ENCODE results near the gene TRAK1. TPM values are rescaled to one million over a fixed set of nuclear protein-coding genes. Genes with fewer than 3 reads are reported as not detected.
"Not testable (repeated sequence)": the region's sequence is repeated elsewhere in the genome, so short reads cannot be mapped to it uniquely, and the experiment has no call there.

The TRAK1 gene
- total RNA-seq = 10 to 100 TPM; 23.7 to 25.9 TPM

- Mint-ChIP-seq H3K27ac (no peak within 1 kb of the TSS), H3K4me3 (no peak within 1 kb of the TSS), H3K4me1 (peaks cover 37% of the 10 kb centered on the region), H3K36me3 (ENCODE audit: low read depth) (peaks cover 45% of the 10 kb centered on the region), H3K9me3 (peaks cover 7% of the 10 kb centered on the region), H3K27me3 (no peaks in the 10 kb centered on the region)
- DNase-seq = no peak
- CTCF ChIA-PET = interaction anchor here (1.0 kb wide), 1 partner anchor 100 kb away, joined by 3 read pairs; no protein-coding TSS in a partner anchor
- POLR2A ChIA-PET = interaction anchor here (0.8 kb wide), 1 partner anchor 11 kb away, joined by 3 read pairs; no protein-coding TSS in a partner anchor
Observed at GRCh38 chr3:42090973-42091731, at the start of gene TRAK1. TSS of gene TRAK1 (plus strand) at chr3:42091357. CDS start at chr3:42091470, 113 bp downstream.

GRCh38 chr3:42042747-42043098 is 48.4 kb upstream of the TRAK1 start:
- Mint-ChIP-seq H3K36me3 (ENCODE audit: low read depth) (no peaks in the 10 kb centered on the region), H3K4me3 (no peak overlapping the region), H3K27ac (no peak overlapping the region), H3K27me3 (no peaks in the 10 kb centered on the region), H3K9me3 (no peaks in the 10 kb centered on the region), H3K4me1 (peaks cover 15% of the 10 kb centered on the region)
- no peak for DNase-seq
- ChIA-PET POLR2A (no interaction called here), CTCF (no interaction called here)

GRCh38 chr3:42043099-42043813 is 47.9 kb upstream of the TRAK1 start:
- ChIA-PET CTCF (no interaction called here), POLR2A (no interaction called here)
- H3K4me3 Mint-ChIP-seq = no peak overlapping the region
- H3K36me3 Mint-ChIP-seq (ENCODE audit: low read depth) = no peaks in the 10 kb centered on the region
- DNase-seq = no peak
- H3K9me3 Mint-ChIP-seq = no peaks in the 10 kb centered on the region
- no peaks in the 10 kb centered on the region for H3K27me3 Mint-ChIP-seq
- peaks cover 20% of the 10 kb centered on the region for H3K4me1 Mint-ChIP-seq
- no peak overlapping the region for H3K27ac Mint-ChIP-seq

GRCh38 chr3:42045708-42046243 is 45.4 kb upstream of the TRAK1 start:
- H3K4me1 Mint-ChIP-seq = peaks cover 33% of the 10 kb centered on the region
- no peaks in the 10 kb centered on the region for H3K27me3 Mint-ChIP-seq
- H3K27ac Mint-ChIP-seq = no peak overlapping the region
- H3K36me3 Mint-ChIP-seq (ENCODE audit: low read depth) = no peaks in the 10 kb centered on the region
- H3K9me3 Mint-ChIP-seq = no peaks in the 10 kb centered on the region
- CTCF ChIA-PET = no interaction called here
- no peak for DNase-seq
- H3K4me3 Mint-ChIP-seq = no peak overlapping the region
- POLR2A ChIA-PET = no interaction called here

- peaks cover 38% of the 10 kb centered on the region for H3K4me1 Mint-ChIP-seq
- H3K9me3 Mint-ChIP-seq; POLR2A ChIA-PET; H3K27me3 Mint-ChIP-seq; H3K27ac Mint-ChIP-seq; H3K36me3 Mint-ChIP-seq (ENCODE audit: low read depth); DNase-seq; H3K4me3 Mint-ChIP-seq: not testable (repeated sequence)
- CTCF ChIA-PET = interaction anchor here (1.1 kb wide), 1 partner anchor 11 kb away, joined by 3 read pairs; no protein-coding TSS in a partner anchor
Observed at GRCh38 chr3:42048526-42048925, 42.6 kb upstream of the TRAK1 start.

GRCh38 chr3:42050126-42050525 is 41.0 kb upstream of the TRAK1 start:
- peaks cover 27% of the 10 kb centered on the region for H3K4me1 Mint-ChIP-seq
- no peak for DNase-seq
- no peak overlapping the region for H3K4me3 Mint-ChIP-seq
- no peaks in the 10 kb centered on the region for H3K9me3 Mint-ChIP-seq
- ChIA-PET CTCF (interaction anchor here (1.1 kb wide), 1 partner anchor 49 kb away, joined by 5 read pairs; no protein-coding TSS in a partner anchor), POLR2A (interaction anchor here (0.8 kb wide), 1 partner anchor 35 kb away, joined by 3 read pairs; no protein-coding TSS in a partner anchor)
- H3K36me3 Mint-ChIP-seq (ENCODE audit: low read depth) = no peaks in the 10 kb centered on the region
- H3K27me3 Mint-ChIP-seq = no peaks in the 10 kb centered on the region
- H3K27ac Mint-ChIP-seq = no peak overlapping the region

- H3K9me3 Mint-ChIP-seq = no peaks in the 10 kb centered on the region
- POLR2A ChIA-PET = no interaction called here
- no peak overlapping the region for H3K4me3 Mint-ChIP-seq
Observed at GRCh38 chr3:42051384-42052131, 39.6 kb upstream of the TRAK1 start.

GRCh38 chr3:42052132-42052483 is 39.0 kb upstream of the TRAK1 start:
- POLR2A ChIA-PET = no interaction called here
- peaks cover 4% of the 10 kb centered on the region for H3K36me3 Mint-ChIP-seq (ENCODE audit: low read depth)
- H3K4me1 Mint-ChIP-seq = peaks cover 25% of the 10 kb centered on the region
- no peaks in the 10 kb centered on the region for H3K9me3 Mint-ChIP-seq
- no peak for DNase-seq
- H3K27me3 Mint-ChIP-seq = no peaks in the 10 kb centered on the region
- CTCF ChIA-PET = no interaction called here
- no peak overlapping the region for H3K4me3 Mint-ChIP-seq
- no peak overlapping the region for H3K27ac Mint-ChIP-seq

More at GRCh38 chr3:42051384-42052131, 39.6 kb upstream of the TRAK1 start:
- Mint-ChIP-seq H3K27ac (no peak overlapping the region), H3K4me1 (peaks cover 25% of the 10 kb centered on the region), H3K36me3 (ENCODE audit: low read depth) (peaks cover 4% of the 10 kb centered on the region), H3K27me3 (no peaks in the 10 kb centered on the region)
- no peak for DNase-seq
- CTCF ChIA-PET = interaction anchor here (0.6 to 1.1 kb wide), 2 partner anchors 47 to 822 kb away, joined by 3 to 5 read pairs; no protein-coding TSS in a partner anchor

- DNase-seq = no peak
- POLR2A ChIA-PET = no interaction called here
- Mint-ChIP-seq H3K36me3 (ENCODE audit: low read depth) (peaks cover 4% of the 10 kb centered on the region), H3K4me1 (peaks cover 23% of the 10 kb centered on the region), H3K9me3 (no peaks in the 10 kb centered on the region), H3K4me3 (no peak overlapping the region), H3K27me3 (no peaks in the 10 kb centered on the region), H3K27ac (no peak overlapping the region)
- CTCF ChIA-PET = no interaction called here
Observed at GRCh38 chr3:42052484-42053351, 38.4 kb upstream of the TRAK1 start.

- CTCF ChIA-PET = no interaction called here
- Mint-ChIP-seq H3K36me3 (ENCODE audit: low read depth) (peaks cover 4% of the 10 kb centered on the region), H3K4me1 (peaks cover 15% of the 10 kb centered on the region), H3K4me3 (no peak overlapping the region), H3K27ac (no peak overlapping the region), H3K9me3 (no peaks in the 10 kb centered on the region), H3K27me3 (no peaks in the 10 kb centered on the region)
- POLR2A ChIA-PET = no interaction called here
- no peak for DNase-seq
Observed at GRCh38 chr3:42053476-42053875, 37.7 kb upstream of the TRAK1 start.

- H3K4me1 Mint-ChIP-seq = peaks cover 5% of the 10 kb centered on the region
- H3K4me3 Mint-ChIP-seq = no peak overlapping the region
- H3K36me3 Mint-ChIP-seq (ENCODE audit: low read depth) = peaks cover 4% of the 10 kb centered on the region
- no peak overlapping the region for H3K27ac Mint-ChIP-seq
- H3K9me3 Mint-ChIP-seq = no peaks in the 10 kb centered on the region
- no peaks in the 10 kb centered on the region for H3K27me3 Mint-ChIP-seq
- DNase-seq = no peak
- ChIA-PET CTCF (interaction anchor here (0.7 to 1.3 kb wide), 2 partner anchors 11 to 44 kb away, joined by 3 read pairs; no protein-coding TSS in a partner anchor), POLR2A (no interaction called here)
Observed at GRCh38 chr3:42055291-42055690, 35.9 kb upstream of the TRAK1 start.

GRCh38 chr3:42056840-42057239 is 34.3 kb upstream of the TRAK1 start:
- H3K9me3 Mint-ChIP-seq = no peaks in the 10 kb centered on the region
- no peak overlapping the region for H3K27ac Mint-ChIP-seq
- no peak for DNase-seq
- H3K36me3 Mint-ChIP-seq (ENCODE audit: low read depth) = peaks cover 4% of the 10 kb centered on the region
- ChIA-PET CTCF (no interaction called here), POLR2A (no interaction called here)
- H3K4me3 Mint-ChIP-seq = no peak overlapping the region
- no peaks in the 10 kb centered on the region for H3K27me3 Mint-ChIP-seq
- peaks cover under 1% of the 10 kb centered on the region for H3K4me1 Mint-ChIP-seq
